Osteocyte (in vitro differentiated cells): ENCODE measurements around the gene DDX49. TPM values are rescaled to one million over a fixed set of nuclear protein-coding genes. Genes with fewer than 3 reads are reported as not detected.

Experiments
- DNase-seq: peaks from one replicate; pipeline ENCODE4 v3.0.0; 2021; ENCODE audit warnings: mixed read lengths; ENCODE audit not compliant: unreplicated experiment; ENCODE audit errors: extremely low spot score
- H3K27ac Mint-ChIP-seq: one replicate; pipeline ENCODE4 v1.8.0; 2021; ENCODE audit warnings: mild to moderate bottlenecking, mixed read lengths; ENCODE audit not compliant: unreplicated experiment
- H3K27me3 Mint-ChIP-seq: one replicate; pipeline ENCODE4 v1.8.0; 2021; ENCODE audit warnings: mixed read lengths; ENCODE audit not compliant: unreplicated experiment
- H3K36me3 Mint-ChIP-seq: one replicate; pipeline ENCODE4 v1.8.0; 2021; ENCODE audit warnings: mixed read lengths; ENCODE audit not compliant: unreplicated experiment
- H3K4me1 Mint-ChIP-seq: one replicate; pipeline ENCODE4 v1.8.0; 2021; ENCODE audit warnings: mixed read lengths; ENCODE audit not compliant: unreplicated experiment
- H3K4me3 Mint-ChIP-seq: one replicate; pipeline ENCODE4 v1.8.0; 2021; ENCODE audit warnings: mild to moderate bottlenecking, moderate library complexity, mixed read lengths; ENCODE audit not compliant: unreplicated experiment
- H3K9me3 Mint-ChIP-seq: one replicate; pipeline ENCODE4 v1.8.0; 2021; ENCODE audit warnings: mixed read lengths; ENCODE audit not compliant: unreplicated experiment
- total RNA-seq: library from RNA; stranded (reverse); gene quantifications from 2 replicates; pipeline ENCODE4 v1.2.1, GENCODE V29; 2021
- TF ChIP-seq, protein P1 (sequence below): fragments of 200-600 bp; sonication (generic); IDR thresholded peaks from 2 replicates; pipeline ENCODE4 v1.5.0; 2021; ENCODE audit warnings: antibody characterized with exemption, mild to moderate bottlenecking, moderate library complexity

The DDX49 gene
- total RNA-seq, 1 donor from 2014 or later, result 59.7 TPM

DNA sequence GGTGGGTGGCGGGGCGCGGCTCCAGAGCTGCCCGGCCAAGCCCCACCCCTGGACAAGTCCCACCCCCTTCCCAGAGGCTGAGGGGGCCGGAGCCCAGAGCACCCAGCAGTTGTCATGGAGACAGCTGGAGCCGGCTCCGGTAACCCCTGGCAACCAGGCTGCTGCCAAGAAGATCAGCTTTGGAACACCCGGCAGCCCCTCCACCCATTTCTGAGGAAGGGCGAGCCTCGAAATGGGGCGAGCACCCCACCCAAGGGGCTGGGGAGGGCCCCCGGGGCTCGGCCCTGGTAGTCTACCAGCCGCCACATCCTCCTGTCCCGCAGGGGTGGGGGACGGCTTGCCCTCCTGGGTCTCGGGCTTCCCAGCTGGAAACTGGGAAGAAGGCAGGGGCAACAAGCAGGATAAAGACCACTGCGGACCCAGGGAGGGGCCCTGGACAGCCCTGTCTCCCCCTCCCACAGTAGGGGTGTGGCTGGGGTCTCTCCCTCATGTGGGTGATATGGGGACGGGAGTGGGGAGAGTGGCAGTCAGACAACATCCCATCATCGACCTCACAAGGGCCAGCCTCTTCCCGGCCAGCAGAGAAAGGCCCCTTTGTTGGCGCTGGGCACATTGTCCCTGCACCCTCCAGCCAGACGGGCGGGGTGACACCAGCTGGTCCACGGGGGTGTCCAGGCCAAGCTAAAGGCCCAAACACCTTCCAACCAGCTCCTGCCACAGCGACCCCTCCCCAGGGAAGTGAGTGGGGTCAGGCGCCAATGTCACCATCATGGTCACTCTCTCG, 25.1 kb upstream of the DDX49 start:
- Mint-ChIP-seq H3K27ac (no peak overlapping the region), H3K9me3 (no peaks in the 10 kb centered on the region), H3K4me1 (peaks cover 3% of the 10 kb centered on the region), H3K4me3 (peak overlapping the region; percentile 63), H3K27me3 (no peaks in the 10 kb centered on the region), H3K36me3 (no peaks in the 10 kb centered on the region)
- TF ChIP-seq, protein P1, sequence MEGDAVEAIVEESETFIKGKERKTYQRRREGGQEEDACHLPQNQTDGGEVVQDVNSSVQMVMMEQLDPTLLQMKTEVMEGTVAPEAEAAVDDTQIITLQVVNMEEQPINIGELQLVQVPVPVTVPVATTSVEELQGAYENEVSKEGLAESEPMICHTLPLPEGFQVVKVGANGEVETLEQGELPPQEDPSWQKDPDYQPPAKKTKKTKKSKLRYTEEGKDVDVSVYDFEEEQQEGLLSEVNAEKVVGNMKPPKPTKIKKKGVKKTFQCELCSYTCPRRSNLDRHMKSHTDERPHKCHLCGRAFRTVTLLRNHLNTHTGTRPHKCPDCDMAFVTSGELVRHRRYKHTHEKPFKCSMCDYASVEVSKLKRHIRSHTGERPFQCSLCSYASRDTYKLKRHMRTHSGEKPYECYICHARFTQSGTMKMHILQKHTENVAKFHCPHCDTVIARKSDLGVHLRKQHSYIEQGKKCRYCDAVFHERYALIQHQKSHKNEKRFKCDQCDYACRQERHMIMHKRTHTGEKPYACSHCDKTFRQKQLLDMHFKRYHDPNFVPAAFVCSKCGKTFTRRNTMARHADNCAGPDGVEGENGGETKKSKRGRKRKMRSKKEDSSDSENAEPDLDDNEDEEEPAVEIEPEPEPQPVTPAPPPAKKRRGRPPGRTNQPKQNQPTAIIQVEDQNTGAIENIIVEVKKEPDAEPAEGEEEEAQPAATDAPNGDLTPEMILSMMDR, result no peak
- DNase-seq, result peak; percentile 81

DNA sequence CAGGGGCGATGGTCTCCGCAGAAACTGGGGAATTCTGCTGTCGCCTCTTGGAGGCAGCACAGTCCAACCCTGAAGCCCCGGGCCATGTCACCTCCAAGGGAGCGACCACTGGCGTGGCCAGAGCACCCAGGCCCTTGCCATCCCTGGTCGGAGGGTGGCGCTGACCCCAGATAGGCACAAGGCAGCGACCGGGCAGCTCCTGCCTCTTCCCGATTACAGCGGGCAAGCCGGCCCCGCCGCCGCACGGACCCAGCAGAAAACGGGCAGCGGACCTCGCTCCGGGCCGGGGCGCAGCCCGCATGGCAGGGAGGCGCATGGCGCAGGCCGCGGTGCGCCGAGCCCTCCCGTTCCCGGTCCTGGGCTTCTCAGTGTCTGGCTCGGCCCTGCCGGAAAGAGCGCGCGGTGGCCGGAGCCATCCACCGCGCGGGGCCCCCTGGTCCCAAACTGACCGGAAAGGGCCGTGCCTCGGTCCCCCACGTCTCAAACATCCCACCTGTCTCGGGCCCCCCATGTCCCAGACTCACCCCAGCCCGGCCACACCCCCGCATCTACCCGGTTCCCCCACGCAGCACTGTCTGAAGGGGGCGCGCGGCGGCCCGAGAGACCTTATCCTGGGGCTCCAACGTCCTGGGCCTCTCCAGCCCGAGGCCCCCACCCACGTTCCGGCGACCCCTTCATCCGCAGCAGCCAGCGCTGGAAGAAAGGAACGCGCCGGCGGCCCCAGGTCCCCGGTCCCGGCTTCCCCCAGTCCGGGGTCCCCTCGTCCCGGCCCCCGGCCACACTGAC, 24.3 kb upstream of the DDX49 start:
- TF ChIP-seq, protein P1, result peak; percentile 61
- Mint-ChIP-seq H3K4me3 (peak overlapping the region; percentile 81), H3K27me3 (no peaks in the 10 kb centered on the region), H3K27ac (no peak overlapping the region), H3K4me1 (peaks cover 3% of the 10 kb centered on the region), H3K36me3 (no peaks in the 10 kb centered on the region), H3K9me3 (no peaks in the 10 kb centered on the region)
- peak; percentile 86 for DNase-seq

DNA sequence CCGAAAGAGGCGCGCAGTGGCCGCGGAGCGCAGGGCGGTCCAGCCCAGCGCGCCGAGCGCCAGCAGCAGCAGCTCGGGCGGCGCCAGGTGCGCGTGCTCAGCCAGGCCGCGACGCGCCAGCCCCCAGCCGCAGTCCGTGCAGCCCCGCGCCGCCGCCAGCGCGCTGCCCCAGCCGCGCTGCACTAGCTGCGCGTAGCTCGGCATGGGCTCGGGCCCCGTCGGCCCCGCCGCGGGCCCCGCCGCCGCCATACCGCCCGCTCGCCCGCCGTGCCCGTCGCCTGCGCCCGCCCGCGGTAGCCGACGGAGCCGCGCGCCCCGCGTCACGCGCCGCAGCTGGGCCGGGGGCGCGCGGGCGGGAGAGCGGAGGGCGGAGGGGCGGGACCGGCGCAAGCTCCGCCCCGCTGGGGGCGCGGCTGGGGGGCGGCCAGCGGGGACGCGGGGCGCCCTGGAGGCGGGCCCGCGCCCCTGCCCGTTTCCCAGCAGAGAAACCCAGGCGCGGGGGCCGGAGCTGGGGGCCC, 23.6 kb upstream of the DDX49 start, which contains the start of gene CERS1:
Gene CERS1, minus strand, starts transcription at position 335 of the 518 bp plus-strand sequence. Its CDS starts 86 bp downstream, at position 249.
- no peak for DNase-seq
- Mint-ChIP-seq H3K36me3 (no peaks in the 10 kb centered on the region), H3K27me3 (no peaks in the 10 kb centered on the region), H3K4me1 (peaks cover 3% of the 10 kb centered on the region), H3K27ac (peak within 1 kb of the TSS; percentile 38), H3K4me3 (peak within 1 kb of the TSS; percentile 81), H3K9me3 (no peaks in the 10 kb centered on the region)
- TF ChIP-seq, protein P1, result no peak

DNA sequence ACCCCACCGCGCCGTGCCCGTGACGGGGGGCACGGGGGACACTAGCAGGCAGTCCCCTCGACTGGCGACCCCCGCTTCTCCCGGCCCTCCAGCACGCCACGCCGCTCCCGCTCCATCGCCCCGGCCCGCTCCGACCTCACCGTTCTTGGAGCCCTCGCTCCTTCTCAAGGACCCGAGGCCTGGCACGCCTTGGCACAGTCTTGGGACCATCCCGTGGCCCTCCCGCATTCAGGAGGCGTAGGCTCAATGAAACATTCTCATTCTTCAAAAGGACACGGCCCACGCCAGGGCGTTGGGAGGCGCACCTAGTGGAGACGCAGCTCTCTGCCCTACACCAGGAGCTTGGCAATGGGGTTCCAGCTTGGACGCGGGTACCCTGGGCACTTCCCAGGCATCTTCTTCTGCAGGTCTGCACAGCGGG, 23.1 kb upstream of the DDX49 start:
- H3K9me3 Mint-ChIP-seq, result no peaks in the 10 kb centered on the region
- DNase-seq, result peak; percentile 83
- H3K4me1 Mint-ChIP-seq, result peaks cover 3% of the 10 kb centered on the region
- H3K27ac Mint-ChIP-seq, result peak overlapping the region; percentile 38
- peak overlapping the region; percentile 76 for H3K4me3 Mint-ChIP-seq
- TF ChIP-seq, protein P1, result no peak
- no peaks in the 10 kb centered on the region for H3K27me3 Mint-ChIP-seq
- peaks cover 1% of the 10 kb centered on the region for H3K36me3 Mint-ChIP-seq
